Neural cell (in vitro differentiated cells): ENCODE data around the gene EFCAB8. TPM values are rescaled to one million over a fixed set of nuclear protein-coding genes. Genes with fewer than 3 reads are reported as not detected.

Experiments
- H2AFZ ChIP-seq: fragments of 200-600, 300-800 bp; sonication (generic), shearing (Covaris generic); 2 replicates; pipeline ENCODE4 v1.6.0; 2014; ENCODE audit warnings: low read depth, mild to moderate bottlenecking, antibody characterized with exemption, low read length, moderate library complexity
- H3F3A ChIP-seq: fragments of 200-600 bp; shearing (Covaris generic); 2 replicates; pipeline ENCODE4 v1.6.1; 2016; ENCODE audit warnings: mild to moderate bottlenecking, moderate library complexity, mixed read lengths, antibody characterized with exemption, low read length; ENCODE audit not compliant: insufficient read depth, poor library complexity, severe bottlenecking
- H3K27ac ChIP-seq: fragments of 200-600, 300-800 bp; sonication (generic), shearing (Covaris generic); 2 replicates; pipeline ENCODE4 v1.5.1; 2014; ENCODE audit warnings: mild to moderate bottlenecking, low read length, moderate library complexity
- H3K27me3 ChIP-seq: fragments of 300-800, 200-600 bp; sonication (generic), shearing (Covaris generic); 2 replicates; pipeline ENCODE4 v1.6.0; 2014; ENCODE audit warnings: mild to moderate bottlenecking, low read depth, low read length, moderate library complexity; ENCODE audit not compliant: insufficient read depth
- H3K36me3 ChIP-seq: fragments of 300-800, 200-600 bp; sonication (generic), shearing (Covaris generic); 2 replicates; pipeline ENCODE4 v1.5.1; 2014; ENCODE audit warnings: mild to moderate bottlenecking, antibody characterized with exemption, low read length, moderate library complexity; ENCODE audit not compliant: insufficient read depth
- H3K4me2 ChIP-seq: fragments of 300-800, 200-600 bp; sonication (generic), shearing (Covaris generic); 2 replicates; pipeline ENCODE4 v1.6.0; 2014; ENCODE audit warnings: mild to moderate bottlenecking, low read length
- H3K4me3 ChIP-seq: fragments of 300-800, 200-600 bp; sonication (generic), shearing (Covaris generic); 2 replicates; pipeline ENCODE4 v1.5.1; 2014; ENCODE audit warnings: mild to moderate bottlenecking, low read length, moderate library complexity
- H3K79me2 ChIP-seq: fragments of 200-600 bp; shearing (Covaris generic); replicated peaks from 2 replicates; pipeline ENCODE4 v1.6.0; 2014; ENCODE audit warnings: mild to moderate bottlenecking, low read length, moderate library complexity; ENCODE audit not compliant: insufficient read depth
- H3K9ac ChIP-seq: fragments of 300-800, 200-600 bp; sonication (generic), shearing (Covaris generic); 2 replicates; pipeline ENCODE4 v1.6.1; 2016; ENCODE audit warnings: mild to moderate bottlenecking, low read length, mixed read lengths
- H3K9me2 ChIP-seq: fragments of 200-600 bp; shearing (Covaris generic); 2 replicates; pipeline ENCODE4 v1.6.1; 2016; ENCODE audit warnings: mild to moderate bottlenecking, low read length, mixed read lengths; ENCODE audit not compliant: insufficient read depth
- H3K9me3 ChIP-seq: fragments of 200-600, 300-800 bp; sonication (generic), shearing (Covaris generic); 2 replicates; pipeline ENCODE4 v1.6.1; 2016; ENCODE audit warnings: mild to moderate bottlenecking, mixed run types, low read length, moderate library complexity, mixed read lengths
- H4K20me1 ChIP-seq: fragments of 200-600 bp; shearing (Covaris generic); 2 replicates; pipeline ENCODE4 v1.6.1; 2016; ENCODE audit warnings: mild to moderate bottlenecking, mixed run types; ENCODE audit not compliant: insufficient read depth
- CTCF ChIP-seq: fragments of 450-650 bp; IDR thresholded peaks from 2 replicates; pipeline ENCODE4 v1.5.1; 2014; ENCODE audit warnings: antibody characterized with exemption, mild to moderate bottlenecking, moderate library complexity; ENCODE audit not compliant: poor library complexity, severe bottlenecking
- EP300 ChIP-seq: fragments of 450-650 bp; conservative IDR thresholded peaks from 2 replicates; pipeline ENCODE4 v1.6.1; 2014; ENCODE audit warnings: antibody characterized with exemption, mild to moderate bottlenecking, moderate library complexity; ENCODE audit not compliant: poor library complexity, severe bottlenecking
- EZH2 ChIP-seq: fragments of 200-600, 300-800 bp; shearing (Covaris generic), sonication (generic); IDR thresholded peaks from 2 replicates; pipeline ENCODE4 v1.6.1; 2014; ENCODE audit warnings: antibody characterized with exemption, low read length, borderline replicate concordance, mild to moderate bottlenecking; ENCODE audit not compliant: insufficient read depth, poor library complexity, severe bottlenecking
- MXI1 ChIP-seq: fragments of 450-650 bp; conservative IDR thresholded peaks from 2 replicates; pipeline ENCODE4 v1.6.1; 2014; ENCODE audit warnings: antibody characterized with exemption, mild to moderate bottlenecking; ENCODE audit not compliant: poor library complexity, severe bottlenecking
- POLR2AphosphoS5 ChIP-seq: IDR thresholded peaks from 2 replicates; pipeline ENCODE4 v1.6.1; 2012
- RAD21 ChIP-seq: fragments of 450-650 bp; conservative IDR thresholded peaks from 2 replicates; pipeline ENCODE4 v1.6.1; 2014; ENCODE audit warnings: antibody characterized with exemption, mild to moderate bottlenecking, moderate library complexity
- REST ChIP-seq: IDR thresholded peaks from 2 replicates; pipeline ENCODE4 v1.6.1; 2012; ENCODE audit warnings: borderline replicate concordance
- SMC3 ChIP-seq: fragments of 450-650 bp; conservative IDR thresholded peaks from 2 replicates; pipeline ENCODE4 v1.6.1; 2014; ENCODE audit warnings: antibody characterized with exemption, mild to moderate bottlenecking, moderate library complexity; ENCODE audit not compliant: poor library complexity
- TAF1 ChIP-seq: IDR thresholded peaks from 2 replicates; pipeline ENCODE4 v1.6.1; 2012; ENCODE audit warnings: low read depth
- polyA plus RNA-seq: library from polyadenylated mRNA; depleted of rRNA; stranded (reverse); fragments of >200 nt; gene quantifications from 2 replicates; pipeline ENCODE4 v1.2.3, GENCODE V29; 2014

Gene EFCAB8
- polyA plus RNA-seq, 1 donor from 2014 or later: not detected

- Histone ChIP-seq H3K9me3 (no peaks in the 10 kb centered on the region), H3K4me2 (no peak overlapping the region), H3K27me3 (no peaks in the 10 kb centered on the region), H3K4me3 (no peak overlapping the region), H3F3A (no peaks in the 10 kb centered on the region), H3K9ac (no peak overlapping the region), H2AFZ (no peak overlapping the region), H3K36me3 (no peaks in the 10 kb centered on the region), H3K9me2 (no peaks in the 10 kb centered on the region), H3K79me2 (no peaks in the 10 kb centered on the region), H4K20me1 (no peaks in the 10 kb centered on the region), H3K27ac (no peak overlapping the region)
- TF ChIP-seq SMC3 (no peak), EP300 (no peak), EZH2 (no peak), CTCF (no peak), POLR2AphosphoS5 (no peak), TAF1 (no peak), MXI1 (no peak), RAD21 (no peak), REST (no peak)
Measured at GRCh38 chr20:32970973-32971300, 112.2 kb downstream of the EFCAB8 start.

GRCh38 chr20:32971703-32972161 lies 113.0 kb downstream of the EFCAB8 start:
- no peak for TF ChIP-seq EP300
- no peak for TF ChIP-seq EZH2
- H3K79me2 ChIP-seq: no peaks in the 10 kb centered on the region
- H3K36me3 ChIP-seq: no peaks in the 10 kb centered on the region
- no peak overlapping the region for H3K4me3 ChIP-seq
- H2AFZ ChIP-seq: no peak overlapping the region
- no peaks in the 10 kb centered on the region for H4K20me1 ChIP-seq
- H3K27me3 ChIP-seq: no peaks in the 10 kb centered on the region
- no peaks in the 10 kb centered on the region for H3K9me2 ChIP-seq
- no peaks in the 10 kb centered on the region for H3K9me3 ChIP-seq
- H3K9ac ChIP-seq: no peak overlapping the region
- no peak overlapping the region for H3K27ac ChIP-seq
- no peak overlapping the region for H3K4me2 ChIP-seq
- H3F3A ChIP-seq: no peaks in the 10 kb centered on the region
